Mesenchymal stem cell (in vitro differentiated cells and primary cell): ENCODE results near the gene GAK.
A peak's percentile ranks its signal among the peaks of the same experiment; 100 is the strongest.

Experiments
- DNase-seq: peaks from one replicate; pipeline ENCODE4 v3.0.0-alpha.2; 2013
- H2AFZ ChIP-seq: one replicate; pipeline ENCODE4 v1.6.1; 2013; ENCODE audit warnings: low read depth, mild to moderate bottlenecking, control low read depth, inconsistent platforms, low read length, moderate library complexity
- H2AK5ac ChIP-seq: 2 replicates; pipeline ENCODE4 v1.6.1; 2013; ENCODE audit warnings: low read length, moderate library complexity, mild to moderate bottlenecking, inconsistent platforms; ENCODE audit not compliant: severe bottlenecking
- H2BK120ac ChIP-seq: one replicate; pipeline ENCODE4 v1.6.1; 2013; ENCODE audit warnings: low read depth, mild to moderate bottlenecking, inconsistent platforms, low read length, moderate library complexity
- H2BK12ac ChIP-seq, 2 experiments: one replicate each; pipeline ENCODE4 v1.6.1; 2013; ENCODE audit warnings: inconsistent platforms in 2 of 2, low read length in 2 of 2, mild to moderate bottlenecking in 2 of 2, moderate library complexity in 2 of 2, control low read depth in 1 of 2
- H2BK15ac ChIP-seq: one replicate; pipeline ENCODE4 v1.6.1; 2013; ENCODE audit warnings: mild to moderate bottlenecking, low read depth, inconsistent platforms; ENCODE audit not compliant: poor library complexity, severe bottlenecking
- H2BK5ac ChIP-seq: 2 replicates; pipeline ENCODE4 v1.6.1; 2013; ENCODE audit warnings: low read depth, mild to moderate bottlenecking, low read length, control low read depth, inconsistent platforms; ENCODE audit not compliant: poor library complexity, severe bottlenecking
- H3K14ac ChIP-seq, 2 experiments: one replicate each; pipeline ENCODE4 v1.6.1; 2013; ENCODE audit warnings: inconsistent platforms in 2 of 2, low read length in 2 of 2, control low read depth in 1 of 2, mild to moderate bottlenecking in 1 of 2, moderate library complexity in 1 of 2
- H3K18ac ChIP-seq, 2 experiments: one replicate each; pipeline ENCODE4 v1.6.1; 2013; ENCODE audit warnings: inconsistent platforms in 2 of 2, low read length in 2 of 2, control low read depth in 1 of 2, low read depth in 1 of 2, mild to moderate bottlenecking in 1 of 2
- H3K23ac ChIP-seq, 2 experiments: one replicate each; pipeline ENCODE4 v1.6.1; 2013; ENCODE audit warnings: inconsistent platforms in 2 of 2, low read length in 2 of 2, mild to moderate bottlenecking in 2 of 2, moderate library complexity in 2 of 2, control low read depth in 1 of 2
- H3K27ac ChIP-seq: 2 replicates; pipeline ENCODE4 v1.5.1; 2013; ENCODE audit warnings: mild to moderate bottlenecking, moderate library complexity, low read length, control low read depth, inconsistent platforms; ENCODE audit not compliant: poor library complexity, severe bottlenecking
- H3K27me3 ChIP-seq, 2 experiments: 2 replicates each; pipeline versions ENCODE4 v1.6.1 to v1.7.0; 2013; ENCODE audit warnings: low read length in 2 of 2, mild to moderate bottlenecking in 2 of 2, moderate library complexity in 2 of 2, control low read depth in 1 of 2, inconsistent platforms in 1 of 2; ENCODE audit not compliant: control insufficient read depth in 1 of 2, insufficient read depth in 1 of 2
- H3K36me3 ChIP-seq, 2 experiments: 2 replicates each; pipeline versions ENCODE4 v1.6.1 to v1.7.0; 2013; ENCODE audit warnings: low read length in 2 of 2, control low read depth in 1 of 2, inconsistent platforms in 1 of 2, low read depth in 1 of 2, mild to moderate bottlenecking in 1 of 2; ENCODE audit not compliant: insufficient read depth in 2 of 2, control insufficient read depth in 1 of 2
- H3K4ac ChIP-seq, 2 experiments: one replicate each; pipeline ENCODE4 v1.6.1; 2013; ENCODE audit warnings: inconsistent platforms in 2 of 2, low read length in 2 of 2, mild to moderate bottlenecking in 2 of 2, moderate library complexity in 2 of 2, control low read depth in 1 of 2, low read depth in 1 of 2
- H3K4me1 ChIP-seq: 2 replicates; pipeline ENCODE4 v1.6.1; 2013; ENCODE audit warnings: low read depth, low read length, control low read depth; ENCODE audit not compliant: control insufficient read depth, insufficient read depth
- H3K4me2 ChIP-seq: 2 replicates; pipeline ENCODE4 v1.6.1; 2013; ENCODE audit warnings: low read length, mild to moderate bottlenecking, inconsistent platforms; ENCODE audit not compliant: poor library complexity, severe bottlenecking
- H3K4me3 ChIP-seq, 2 experiments: 2 replicates each; pipeline versions ENCODE4 v1.5.1 to v1.7.0; 2013; ENCODE audit warnings: low read length in 2 of 2, mild to moderate bottlenecking in 2 of 2, control low read depth in 1 of 2, low read depth in 1 of 2; ENCODE audit not compliant: insufficient read depth in 1 of 2
- H3K79me1 ChIP-seq: replicated peaks from 2 replicates; pipeline ENCODE4 v1.6.1; 2013; ENCODE audit warnings: mild to moderate bottlenecking, control low read depth, low read length, inconsistent platforms; ENCODE audit not compliant: poor library complexity, severe bottlenecking
- H3K9ac ChIP-seq: 2 replicates; pipeline ENCODE4 v1.7.0; 2013; ENCODE audit warnings: mild to moderate bottlenecking, low read length, moderate library complexity
- H3K9me3 ChIP-seq: 2 replicates; pipeline ENCODE4 v1.7.0; 2013; ENCODE audit warnings: mild to moderate bottlenecking, low read length; ENCODE audit not compliant: control insufficient read depth
- H4K8ac ChIP-seq: one replicate; pipeline ENCODE4 v1.6.1; 2013; ENCODE audit warnings: inconsistent platforms, mild to moderate bottlenecking, low read length, moderate library complexity
- H4K91ac ChIP-seq: one replicate; pipeline ENCODE4 v1.6.1; 2013; ENCODE audit warnings: mild to moderate bottlenecking, low read length, inconsistent platforms
- WGBS: methylation state at CpG from one replicate; pipeline ENCODE4 v1.1.7; 2013; ENCODE audit warnings: mixed read lengths; 5-methylcytosine and 5-hydroxymethylcytosine counted together

The GAK gene

DNA sequence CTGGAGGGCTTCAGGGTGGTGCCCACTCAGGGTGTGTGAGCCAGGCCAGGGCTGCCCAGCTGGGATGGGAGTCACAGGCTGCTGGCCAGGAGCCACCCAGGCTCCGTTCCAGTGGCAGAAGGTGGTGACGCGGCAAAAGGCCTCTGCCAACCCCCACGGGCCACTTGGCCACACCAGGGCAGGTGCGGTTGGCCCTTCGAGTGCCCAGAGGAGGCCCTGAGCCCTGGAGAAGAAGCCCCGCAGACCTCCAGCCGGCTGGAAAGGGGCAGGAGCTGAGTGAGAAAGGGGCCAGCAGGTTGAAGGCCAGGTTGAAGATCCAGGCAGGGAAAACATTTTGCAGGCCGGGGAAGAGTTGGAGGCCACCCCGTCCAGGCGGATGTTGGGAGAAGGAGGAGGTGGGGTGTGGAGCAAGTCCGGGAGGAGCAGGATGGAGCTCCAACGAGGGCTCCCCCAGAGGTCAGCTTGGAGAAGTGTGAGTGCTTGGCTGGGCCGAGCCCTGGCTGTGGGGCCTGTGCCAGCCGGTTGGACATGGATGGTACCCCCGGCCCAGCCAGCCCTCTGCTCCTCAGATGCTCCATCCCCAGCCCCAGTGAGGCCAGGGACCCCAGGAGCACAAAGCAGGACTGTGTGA, 103.4 kb downstream of the GAK start:
- no peak overlapping the region for H4K8ac ChIP-seq
- no peak overlapping the region for H3K4me3 ChIP-seq
- H3K23ac ChIP-seq, result no peak overlapping the region
- peaks cover 27% of the 10 kb centered on the region for H3K4me1 ChIP-seq
- peaks cover 0 to 3% of the 10 kb centered on the region in 2 experiments for H3K36me3 ChIP-seq
- H3K9me3 ChIP-seq, result no peaks in the 10 kb centered on the region
- H2AFZ ChIP-seq, result no peak overlapping the region
- H3K27me3 ChIP-seq, result peaks cover 69 to 79% of the 10 kb centered on the region in 2 experiments
- H2BK12ac ChIP-seq, result no peak overlapping the region
- DNase-seq, result no peak
- WGBS, result 68% methylated on average over 16 of the region's 16 CpGs
- no peak overlapping the region for H2BK120ac ChIP-seq
- H3K27ac ChIP-seq, result no peak overlapping the region
- H3K79me1 ChIP-seq, result no peaks in the 10 kb centered on the region
- no peak overlapping the region for H3K14ac ChIP-seq
- no peak overlapping the region for H3K9ac ChIP-seq
- no peak overlapping the region for H4K91ac ChIP-seq
- H2BK5ac ChIP-seq, result no peak overlapping the region
- H2BK15ac ChIP-seq, result no peak overlapping the region
- no peak overlapping the region for H3K4me2 ChIP-seq
- H3K4ac ChIP-seq, result no peak overlapping the region
- H2AK5ac ChIP-seq, result no peak overlapping the region
- H3K18ac ChIP-seq, result no peak overlapping the region

DNA sequence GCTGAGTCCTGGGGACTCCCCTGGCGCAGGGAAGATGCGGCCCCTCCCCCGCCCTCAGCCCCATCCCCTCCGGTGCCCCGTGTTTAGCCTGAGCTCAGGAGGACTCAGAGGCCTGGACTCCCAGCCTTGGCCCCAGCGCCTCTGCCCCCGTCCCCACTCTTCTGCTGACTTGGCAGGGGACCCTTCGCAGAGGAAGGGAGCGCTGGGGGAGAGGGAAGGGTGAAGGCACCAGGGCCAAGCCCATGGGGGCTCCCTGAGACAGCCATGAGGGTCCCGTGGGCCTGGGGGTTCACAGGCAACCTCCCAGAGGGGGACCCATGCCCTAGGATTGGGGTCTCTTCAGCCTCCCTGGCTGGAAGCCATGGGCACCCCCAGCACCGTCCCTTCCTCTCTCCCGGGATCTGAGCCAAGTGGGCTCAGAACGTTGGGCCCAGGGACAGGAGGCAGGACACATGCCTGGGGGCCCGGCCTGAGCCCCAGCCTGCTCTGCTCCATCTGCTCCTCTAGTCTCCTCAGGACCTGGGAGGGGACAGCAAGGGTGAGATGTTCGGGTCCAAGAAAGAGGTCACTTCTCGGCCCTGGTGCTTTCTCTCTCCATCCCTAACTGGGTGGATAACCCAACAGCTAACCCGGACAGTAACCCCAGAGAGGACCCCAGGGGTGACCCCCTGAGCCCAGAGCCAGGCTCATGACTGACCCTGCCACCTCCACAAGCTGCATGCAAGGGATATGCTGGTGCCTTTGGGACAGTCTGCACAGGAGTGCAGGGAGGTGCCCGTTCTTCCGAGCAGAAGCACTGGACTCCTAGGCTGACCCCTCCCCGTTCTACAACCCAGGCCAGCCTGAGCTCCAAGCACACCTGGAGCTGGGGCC, 104.7 kb downstream of the GAK start:
- no peak overlapping the region for H3K23ac ChIP-seq
- H3K27ac ChIP-seq, result no peak overlapping the region
- H3K9me3 ChIP-seq, result no peaks in the 10 kb centered on the region
- H3K4me2 ChIP-seq, result no peak overlapping the region
- 57% methylated on average over 16 of the region's 20 CpGs for WGBS
- H3K4me1 ChIP-seq, result peaks cover 27% of the 10 kb centered on the region
- no peaks in the 10 kb centered on the region for H3K79me1 ChIP-seq
- H3K4ac ChIP-seq, result no peak overlapping the region
- H2BK5ac ChIP-seq, result no peak overlapping the region
- no peak overlapping the region for H2BK15ac ChIP-seq
- no peak overlapping the region for H2BK120ac ChIP-seq
- no peak overlapping the region for H2BK12ac ChIP-seq
- H3K18ac ChIP-seq, result no peak overlapping the region
- no peak overlapping the region for H3K4me3 ChIP-seq
- peaks cover 0 to 3% of the 10 kb centered on the region in 2 experiments for H3K36me3 ChIP-seq
- H3K27me3 ChIP-seq, result peaks cover 75 to 79% of the 10 kb centered on the region in 2 experiments
- no peak overlapping the region for H2AK5ac ChIP-seq
- no peak overlapping the region for H4K91ac ChIP-seq
- no peak for DNase-seq
- H3K14ac ChIP-seq, result no peak overlapping the region
- no peak overlapping the region for H4K8ac ChIP-seq
- no peak overlapping the region for H3K9ac ChIP-seq
- no peak overlapping the region for H2AFZ ChIP-seq

DNA sequence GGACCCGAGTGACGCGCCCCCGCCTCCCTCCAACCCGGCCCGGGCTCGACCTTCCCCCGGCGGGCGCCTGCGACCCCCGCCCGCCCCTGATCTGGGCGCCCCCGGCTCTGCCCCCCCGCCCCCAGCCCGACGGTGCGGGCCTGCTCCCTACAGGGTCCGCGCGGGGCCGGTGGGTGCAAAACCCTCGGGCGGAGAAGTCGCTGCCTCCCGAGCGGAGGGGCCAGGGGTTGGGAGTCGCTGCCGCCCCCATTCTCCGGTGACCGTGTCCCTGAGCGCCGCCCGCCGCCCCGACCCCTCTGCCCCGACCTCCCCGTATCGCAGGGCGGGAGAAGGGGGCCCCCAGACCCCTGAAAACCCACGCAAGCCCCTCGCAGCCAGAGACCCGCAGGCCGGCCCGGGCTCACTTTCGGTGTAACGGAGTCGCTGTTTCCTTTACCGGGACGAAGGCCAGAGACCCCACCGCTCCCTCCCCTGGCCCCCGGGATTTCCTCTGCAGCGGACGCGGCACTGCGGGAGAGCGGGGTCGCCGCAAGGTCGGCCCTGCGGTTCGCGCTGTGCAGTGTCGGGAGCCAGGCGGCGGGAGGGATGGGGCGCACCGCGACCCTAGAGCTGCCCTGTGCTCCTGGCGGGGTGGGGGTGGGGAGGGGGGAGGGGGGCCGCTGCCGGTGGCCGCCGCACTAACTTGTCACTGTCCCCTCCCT, 105.5 kb downstream of the GAK start:
- Histone ChIP-seq H3K27me3 (peaks cover 79 to 82% of the 10 kb centered on the region in 2 experiments), H4K8ac (no peak overlapping the region), H2BK15ac (no peak overlapping the region), H2BK5ac (no peak overlapping the region), H3K4me1 (peaks cover 27% of the 10 kb centered on the region), H2BK120ac (no peak overlapping the region), H2AK5ac (no peak overlapping the region), H2BK12ac (no peak overlapping the region), H3K9ac (no peak overlapping the region), H4K91ac (no peak overlapping the region), H3K4ac (no peak overlapping the region), H3K23ac (no peak overlapping the region), H3K4me3 (peak overlapping the region in 1 of 2 experiments; percentile 35), H3K14ac (no peak overlapping the region), H3K36me3 (peaks cover 0 to 3% of the 10 kb centered on the region in 2 experiments), H3K9me3 (no peaks in the 10 kb centered on the region), H3K18ac (no peak overlapping the region), H3K79me1 (no peaks in the 10 kb centered on the region), H3K4me2 (peak overlapping the region; percentile 70), H3K27ac (no peak overlapping the region), H2AFZ (no peak overlapping the region)
- no peak for DNase-seq
- 2% methylated on average over 22 of the region's 75 CpGs for WGBS

DNA sequence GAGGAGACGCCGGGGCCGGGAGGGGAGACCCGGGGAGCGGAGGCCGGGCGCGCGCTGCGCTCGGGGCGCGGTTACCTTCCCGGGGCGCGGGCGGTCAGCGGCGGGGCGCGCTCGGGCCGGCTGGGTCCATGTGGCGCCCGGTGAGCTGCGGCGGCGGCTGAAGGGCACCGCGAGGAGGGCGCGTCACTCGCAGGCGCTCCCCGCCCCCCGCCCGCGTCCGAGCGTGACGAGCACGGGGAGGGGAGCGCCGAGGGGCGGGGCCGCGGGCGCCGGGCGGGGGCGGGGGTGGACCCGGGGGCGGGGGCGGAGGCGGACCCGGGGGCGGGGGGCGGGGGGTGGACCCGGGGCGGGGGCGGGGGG, 106.2 kb downstream of the GAK start, which contains the start of gene CPLX1:
Gene CPLX1 (minus strand): TSS at position 159 of the 360 bp plus-strand sequence. CDS start 1,607 bp downstream, outside the sequence.
- no peak within 1 kb of the TSS for H3K27ac ChIP-seq
- no peaks in the 10 kb centered on the region for H3K79me1 ChIP-seq
- H3K36me3 ChIP-seq, result peaks cover 0 to 3% of the 10 kb centered on the region in 2 experiments
- peak within 1 kb of the TSS in 1 of 2 experiments; percentile 41 for H3K4me3 ChIP-seq
- no peak within 1 kb of the TSS for H3K23ac ChIP-seq
- no peak within 1 kb of the TSS for H2BK120ac ChIP-seq
- WGBS, result no CpG with 5 or more reads among the region's 61 CpGs
- no peaks in the 10 kb centered on the region for H3K9me3 ChIP-seq
- no peak within 1 kb of the TSS for H3K18ac ChIP-seq
- peaks cover 27% of the 10 kb centered on the region for H3K4me1 ChIP-seq
- H3K9ac ChIP-seq, result no peak within 1 kb of the TSS
- H3K27me3 ChIP-seq, result peaks cover 82% of the 10 kb centered on the region in 2 experiments
- H2BK12ac ChIP-seq, result no peak within 1 kb of the TSS
- H2AFZ ChIP-seq, result no peak within 1 kb of the TSS
- peak; percentile 24 for DNase-seq
- no peak within 1 kb of the TSS for H3K14ac ChIP-seq
- H4K8ac ChIP-seq, result no peak within 1 kb of the TSS
- no peak within 1 kb of the TSS for H3K4ac ChIP-seq
- H2BK15ac ChIP-seq, result no peak within 1 kb of the TSS
- H2AK5ac ChIP-seq, result no peak within 1 kb of the TSS
- H3K4me2 ChIP-seq, result peak within 1 kb of the TSS; percentile 76
- no peak within 1 kb of the TSS for H4K91ac ChIP-seq
- H2BK5ac ChIP-seq, result no peak within 1 kb of the TSS
